Activated CD8-positive, alpha-beta T cell treated with anti-CD3 and anti-CD28 coated beads for 36 hours (primary cell): ENCODE data around the gene SLC31A1. TPM values are rescaled to one million over a fixed set of nuclear protein-coding genes. Genes with fewer than 3 reads are reported as not detected.
A peak's percentile ranks its signal among the peaks of the same experiment; 100 is the strongest.

Experiments
- ATAC-seq: fragments of 200-7000 bp; cut with Tn5 transposase; one replicate; pipeline ENCODE4 v1.10.0; 2021; ENCODE audit warnings: mild to moderate bottlenecking, moderate library complexity
- CTCF ChIA-PET: fragments of 350-600 bp; sonication (Branson Sonifier 250); formaldehyde crosslinking; loops from one replicate; lab custom pipeline; 2021; ENCODE audit warnings: antibody characterized with exemption; lab: Charles Lee
- POLR2A ChIA-PET: fragments of 350-600 bp; sonication (Branson Sonifier 250); formaldehyde crosslinking; loops from one replicate; lab custom pipeline; 2021; ENCODE audit warnings: antibody characterized with exemption; lab: Charles Lee
- DNase-seq: peaks from one replicate; pipeline ENCODE4 v3.0.0-alpha.2; 2020
- H3K27ac Mint-ChIP-seq: one replicate; pipeline ENCODE4 v1.8.0; 2021; ENCODE audit warnings: mild to moderate bottlenecking, mixed read lengths
- H3K27me3 Mint-ChIP-seq: one replicate; pipeline ENCODE4 v1.8.0; 2021; ENCODE audit warnings: mixed read lengths
- H3K36me3 Mint-ChIP-seq: one replicate; pipeline ENCODE4 v1.8.0; 2021; ENCODE audit warnings: low read depth, mixed read lengths
- H3K4me1 Mint-ChIP-seq: one replicate; pipeline ENCODE4 v1.8.0; 2021; ENCODE audit warnings: low read depth, mixed read lengths
- H3K4me3 Mint-ChIP-seq: one replicate; pipeline ENCODE4 v1.8.0; 2021; ENCODE audit warnings: mild to moderate bottlenecking, moderate library complexity, mixed read lengths
- H3K9me3 Mint-ChIP-seq: one replicate; pipeline ENCODE4 v1.8.0; 2021; ENCODE audit warnings: mixed read lengths
- intact Hi-C: fragments of 100-400 bp; cut with micrococcal nuclease; formaldehyde crosslinking; loops from one replicate; pipeline ENCODE4 v1.10.0; 2022
- total RNA-seq, 2 experiments: library from RNA; stranded (reverse); gene quantifications; one replicate each; pipeline ENCODE4 v1.2.3, GENCODE V29; 2021
- TF ChIP-seq, protein P1 (sequence below): fragments of 200-600 bp; IDR thresholded peaks from one replicate; pipeline ENCODE4 v1.8.0; 2022; ENCODE audit warnings: antibody characterized with exemption, mild to moderate bottlenecking

SLC31A1 gene
- total RNA-seq, 2 experiments from 2014 or later = 18.3 to 19.2 TPM

DNA sequence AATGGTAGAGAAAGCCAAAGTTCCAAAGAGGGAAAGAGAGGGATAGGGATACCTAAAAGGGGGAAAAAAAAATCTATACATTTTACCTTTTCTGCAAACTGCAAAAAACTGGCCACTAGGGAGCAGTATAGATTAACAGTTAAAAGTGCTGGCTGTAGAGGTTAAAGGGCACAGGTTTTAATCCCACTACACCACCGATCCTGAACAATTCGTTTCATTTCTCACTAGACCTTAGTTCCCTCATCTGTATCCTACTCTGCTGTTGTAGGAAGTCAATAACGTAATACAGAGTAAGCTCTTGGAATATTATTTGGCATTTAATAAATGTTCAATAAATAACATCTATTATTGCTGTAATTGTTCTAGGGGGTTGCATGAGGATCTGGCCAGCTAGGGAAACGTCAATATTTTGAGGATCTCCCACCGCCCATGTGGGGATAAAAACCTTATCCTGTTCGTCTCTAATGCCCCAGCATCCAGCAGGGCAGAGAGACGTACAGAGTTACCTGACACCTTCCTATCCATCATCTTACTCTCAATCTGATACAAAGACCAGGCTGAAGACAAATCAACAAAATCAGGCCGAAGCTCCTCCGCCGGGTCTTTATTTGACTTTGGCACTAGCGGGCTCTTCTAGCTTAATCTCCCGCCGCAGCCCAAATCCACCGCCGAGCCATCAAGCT lies 53.3 kb downstream of the SLC31A1 start:
- CTCF ChIA-PET = interaction anchor here (0.5 to 4.8 kb wide), 33 partner anchors 9 to 390 kb away, joined by 3 to 55 read pairs (median 5); partner anchors contain the start of genes ALAD, BSPRY, C9orf43 and FKBP15
- Mint-ChIP-seq H3K27ac (no peak overlapping the region), H3K4me1 (peaks cover 27% of the 10 kb centered on the region), H3K9me3 (no peaks in the 10 kb centered on the region), H3K4me3 (no peak overlapping the region), H3K36me3 (peaks cover 30% of the 10 kb centered on the region), H3K27me3 (no peaks in the 10 kb centered on the region)
- ATAC-seq (peak; percentile 10), DNase-seq (peak; percentile 36)
- POLR2A ChIA-PET = interaction anchor here (0.5 to 3.6 kb wide), 19 partner anchors 8 to 1317 kb away, joined by 3 to 20 read pairs (median 4); partner anchors contain the start of genes ALAD, BSPRY, C9orf43 and FKBP15
- intact Hi-C loops = loop anchor here (2.0 to 10.0 kb wide), 4 partner anchors 70 to 384 kb away; partner anchors contain the start of genes BSPRY and WDR31
- TF ChIP-seq, protein P1, sequence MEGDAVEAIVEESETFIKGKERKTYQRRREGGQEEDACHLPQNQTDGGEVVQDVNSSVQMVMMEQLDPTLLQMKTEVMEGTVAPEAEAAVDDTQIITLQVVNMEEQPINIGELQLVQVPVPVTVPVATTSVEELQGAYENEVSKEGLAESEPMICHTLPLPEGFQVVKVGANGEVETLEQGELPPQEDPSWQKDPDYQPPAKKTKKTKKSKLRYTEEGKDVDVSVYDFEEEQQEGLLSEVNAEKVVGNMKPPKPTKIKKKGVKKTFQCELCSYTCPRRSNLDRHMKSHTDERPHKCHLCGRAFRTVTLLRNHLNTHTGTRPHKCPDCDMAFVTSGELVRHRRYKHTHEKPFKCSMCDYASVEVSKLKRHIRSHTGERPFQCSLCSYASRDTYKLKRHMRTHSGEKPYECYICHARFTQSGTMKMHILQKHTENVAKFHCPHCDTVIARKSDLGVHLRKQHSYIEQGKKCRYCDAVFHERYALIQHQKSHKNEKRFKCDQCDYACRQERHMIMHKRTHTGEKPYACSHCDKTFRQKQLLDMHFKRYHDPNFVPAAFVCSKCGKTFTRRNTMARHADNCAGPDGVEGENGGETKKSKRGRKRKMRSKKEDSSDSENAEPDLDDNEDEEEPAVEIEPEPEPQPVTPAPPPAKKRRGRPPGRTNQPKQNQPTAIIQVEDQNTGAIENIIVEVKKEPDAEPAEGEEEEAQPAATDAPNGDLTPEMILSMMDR = peak; percentile 91

DNA sequence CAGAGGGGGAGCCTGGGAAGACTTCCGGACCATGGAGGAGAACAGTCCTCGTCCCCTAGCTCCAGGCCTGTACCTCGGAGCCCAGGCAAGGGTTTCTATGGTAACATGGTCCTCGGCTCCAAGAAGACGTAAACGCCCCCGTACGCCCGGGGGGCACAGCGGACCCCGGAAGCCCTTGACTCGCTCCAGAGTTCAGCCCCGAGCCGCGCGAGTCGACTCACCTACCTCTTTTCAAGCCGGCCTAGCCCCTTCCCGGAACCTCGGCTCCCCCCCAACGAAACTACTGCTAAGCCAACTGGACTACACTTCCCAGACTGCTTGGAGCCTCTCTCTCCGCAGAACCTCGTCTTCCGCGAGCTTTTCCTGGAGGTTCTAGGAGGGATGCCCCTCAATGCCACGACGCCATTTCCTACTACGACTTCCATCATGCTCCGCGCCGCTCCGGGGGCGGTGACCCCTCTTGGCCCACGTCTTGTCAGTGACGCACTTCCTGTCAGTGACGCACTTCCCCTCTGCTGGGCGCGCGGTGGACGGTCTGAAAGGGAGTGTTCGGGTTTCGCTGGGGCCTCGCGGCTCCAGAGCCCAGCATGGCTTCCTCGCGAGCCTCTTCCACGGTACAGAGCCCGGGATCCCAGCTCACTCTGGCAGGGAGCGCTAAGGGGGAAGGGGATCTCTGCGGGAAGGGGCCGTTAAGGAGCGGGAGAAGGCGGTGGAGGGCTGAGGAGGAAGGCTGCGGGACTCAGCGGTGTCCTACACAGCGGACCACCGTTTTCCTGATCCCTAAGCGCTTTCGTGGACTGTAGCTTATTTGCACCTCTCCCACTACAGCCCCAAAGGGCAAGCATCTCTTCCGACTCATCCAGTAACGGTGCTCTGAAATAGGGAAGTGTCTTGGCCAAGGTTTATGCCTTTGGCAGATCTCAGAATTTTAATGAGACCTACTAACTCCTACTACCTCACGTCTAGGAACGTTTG lies 54.1 kb downstream of the SLC31A1 start, which contains the start of the genes CDC26 and PRPF4:
CDC26 (minus strand) TSS at position 416 of the 975 bp plus-strand sequence. CDS start 3,065 bp downstream, outside the sequence.
PRPF4 (plus strand) TSS at position 502 of the 975 bp plus-strand sequence; CDS start at position 588, 86 bp downstream.
- intact Hi-C loops = loop anchor here (2.0 to 10.0 kb wide), 4 partner anchors 69 to 383 kb away; partner anchors contain the start of genes BSPRY and WDR31
- Mint-ChIP-seq H3K9me3 (no peaks in the 10 kb centered on the region), H3K36me3 (peaks cover 34% of the 10 kb centered on the region), H3K4me3 (no peak within 1 kb of the TSS), H3K4me1 (peaks cover 32% of the 10 kb centered on the region), H3K27ac (no peak within 1 kb of the TSS), H3K27me3 (no peaks in the 10 kb centered on the region)
- TF ChIP-seq, protein P1 = no peak
- ATAC-seq = peak; percentile 91
- ChIA-PET POLR2A (interaction anchor here (0.8 to 3.6 kb wide), 18 partner anchors 8 to 382 kb away, joined by 3 to 20 read pairs (median 4); partner anchors contain the start of genes ALAD, BSPRY, C9orf43 and FKBP15), CTCF (interaction anchor here (0.5 to 4.8 kb wide), 32 partner anchors 9 to 389 kb away, joined by 3 to 55 read pairs (median 6); partner anchors contain the start of genes ALAD, BSPRY, C9orf43 and FKBP15)
- peak; percentile 99 for DNase-seq

DNA sequence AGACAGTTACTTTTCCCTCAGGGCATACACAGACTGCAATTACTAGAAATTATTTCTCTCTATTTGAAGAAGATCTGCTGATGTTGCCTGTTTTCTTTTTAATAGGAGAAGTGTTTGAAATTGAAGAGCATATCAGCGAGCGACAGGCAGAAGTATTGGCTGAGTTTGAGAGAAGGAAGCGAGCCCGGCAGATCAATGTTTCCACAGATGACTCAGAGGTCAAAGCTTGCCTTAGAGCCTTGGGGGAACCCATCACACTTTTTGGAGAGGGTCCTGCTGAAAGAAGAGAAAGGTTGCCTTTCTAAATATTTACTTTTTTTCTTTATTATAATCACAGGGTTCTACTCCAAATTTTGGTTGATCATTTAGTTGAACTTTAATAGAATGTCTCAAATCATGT lies 57.5 kb downstream of the SLC31A1 start:
- ATAC-seq (no peak), DNase-seq (no peak)
- no peaks in the 10 kb centered on the region for H3K27me3 Mint-ChIP-seq
- POLR2A ChIA-PET = no interaction called here
- peaks cover 49% of the 10 kb centered on the region for H3K36me3 Mint-ChIP-seq
- CTCF ChIA-PET = interaction anchor here (1.2 kb wide), 1 partner anchor 122 kb away, joined by 4 read pairs; the partner anchor contains the start of gene ALAD
- H3K4me3 Mint-ChIP-seq = peak overlapping the region; percentile 11
- peaks cover 32% of the 10 kb centered on the region for H3K4me1 Mint-ChIP-seq
- H3K9me3 Mint-ChIP-seq = no peaks in the 10 kb centered on the region
- H3K27ac Mint-ChIP-seq = no peak overlapping the region
- TF ChIP-seq, protein P1 = no peak
- intact Hi-C loops = loop anchor here (10.0 kb wide), 2 partner anchors 66 to 236 kb away; partner anchors contain the start of genes BSPRY and WDR31

DNA sequence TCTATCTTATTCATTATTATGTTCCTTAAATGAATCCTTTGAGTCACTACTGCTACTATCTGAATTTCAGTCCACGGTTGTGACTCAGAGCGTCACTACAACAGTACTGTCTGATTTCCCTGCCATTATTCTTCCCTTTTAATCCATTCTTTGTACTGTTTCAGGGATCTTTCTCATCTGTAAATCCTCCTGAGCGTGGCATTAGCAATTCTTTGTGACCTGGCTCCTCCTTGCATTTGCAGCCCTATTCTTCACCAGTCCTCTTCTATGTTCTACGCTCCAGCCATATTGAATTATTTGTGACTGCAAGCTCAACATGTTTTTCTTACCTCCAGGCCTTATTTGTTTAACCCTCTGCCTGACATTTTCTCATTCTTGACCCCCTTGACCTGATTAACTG lies 60.0 kb downstream of the SLC31A1 start:
- H3K27ac Mint-ChIP-seq = no peak overlapping the region

More for the DNA sequence above, 60.0 kb downstream of the SLC31A1 start:
- ChIA-PET POLR2A (no interaction called here), CTCF (no interaction called here)
- Mint-ChIP-seq H3K9me3 (no peaks in the 10 kb centered on the region), H3K27me3 (no peaks in the 10 kb centered on the region), H3K36me3 (peaks cover 61% of the 10 kb centered on the region), H3K4me1 (peaks cover 27% of the 10 kb centered on the region), H3K4me3 (no peak overlapping the region)
- ATAC-seq (no peak), DNase-seq (no peak)
- TF ChIP-seq, protein P1 = no peak
- intact Hi-C loops = no loop called here
